GM23338 (cell line): ENCODE measurements around the gene MET. TPM values are rescaled to one million over a fixed set of nuclear protein-coding genes. Genes with fewer than 3 reads are reported as not detected.

Experiments
- ATAC-seq: fragments of 200-7000 bp; cut with Tn5 transposase; 3 replicates; pipeline ENCODE4 v1.9.1; 2020
- DNase-seq: peaks from one replicate; pipeline ENCODE4 v3.0.0-alpha.2; 2015; ENCODE audit warnings: low spot score
- H2AFZ ChIP-seq: fragments of 200-600 bp; sonication (generic); 2 replicates; pipeline ENCODE4 v1.8.0; 2016; ENCODE audit warnings: antibody characterized with exemption, mild to moderate bottlenecking, moderate library complexity
- H3F3A ChIP-seq: fragments of 200-600 bp; sonication (generic); replicated peaks from 2 replicates; pipeline ENCODE4 v1.8.0; 2017; ENCODE audit warnings: antibody characterized with exemption, mixed run types, low read depth
- H3K27ac ChIP-seq: fragments of 200-600 bp; sonication (generic); 2 replicates; pipeline ENCODE4 v1.6.1; 2016; ENCODE audit warnings: low read depth
- H3K27me3 ChIP-seq: fragments of 200-600 bp; sonication (generic); 2 replicates; pipeline ENCODE4 v1.8.0; 2016; ENCODE audit warnings: mild to moderate bottlenecking, mixed run types, moderate library complexity; ENCODE audit not compliant: insufficient read depth
- H3K36me3 ChIP-seq: fragments of 200-600 bp; sonication (generic); 2 replicates; pipeline ENCODE4 v1.8.0; 2016; ENCODE audit warnings: mild to moderate bottlenecking; ENCODE audit not compliant: insufficient read depth
- H3K4me1 ChIP-seq: fragments of 200-600 bp; sonication (generic); 2 replicates; pipeline ENCODE4 v1.8.0; 2016; ENCODE audit warnings: mild to moderate bottlenecking, moderate library complexity; ENCODE audit not compliant: insufficient read depth
- H3K4me2 ChIP-seq: fragments of 200-600 bp; sonication (generic); 2 replicates; pipeline ENCODE4 v1.7.1; 2017; ENCODE audit warnings: mixed run types
- H3K4me3 ChIP-seq: fragments of 200-600 bp; sonication (generic); 2 replicates; pipeline ENCODE4 v1.6.1; 2016; ENCODE audit warnings: mixed run types
- H3K79me2 ChIP-seq: fragments of 200-600 bp; sonication (generic); replicated peaks from 2 replicates; pipeline ENCODE4 v1.8.0; 2017; ENCODE audit warnings: mild to moderate bottlenecking; ENCODE audit not compliant: insufficient read depth
- H3K9me2 ChIP-seq: fragments of 200-600 bp; sonication (generic); 2 replicates; pipeline ENCODE4 v1.8.0; 2017; ENCODE audit not compliant: insufficient read depth
- H4K20me1 ChIP-seq: fragments of 200-600 bp; sonication (generic); replicated peaks from 2 replicates; pipeline ENCODE4 v1.8.0; 2017; ENCODE audit warnings: mild to moderate bottlenecking; ENCODE audit not compliant: insufficient read depth
- H3K27ac Mint-ChIP-seq: 2 replicates; pipeline ENCODE4 v1.8.0; 2020; ENCODE audit warnings: inconsistent platforms, mild to moderate bottlenecking, moderate library complexity, mixed read lengths
- H3K27me3 Mint-ChIP-seq: 3 replicates; pipeline ENCODE4 v1.8.0; 2022; ENCODE audit warnings: low read depth, mild to moderate bottlenecking, moderate library complexity, mixed read lengths, inconsistent platforms; ENCODE audit not compliant: insufficient read depth, poor library complexity
- H3K36me3 Mint-ChIP-seq: 3 replicates; pipeline ENCODE4 v1.8.0; 2021; ENCODE audit warnings: low read depth, mild to moderate bottlenecking, inconsistent platforms, moderate library complexity, mixed read lengths
- H3K4me1 Mint-ChIP-seq: 3 replicates; pipeline ENCODE4 v1.8.0; 2020; ENCODE audit warnings: mild to moderate bottlenecking, inconsistent platforms, mixed read lengths
- H3K4me3 Mint-ChIP-seq: 3 replicates; pipeline ENCODE4 v1.8.0; 2021; ENCODE audit warnings: moderate library complexity, mild to moderate bottlenecking, inconsistent platforms, mixed read lengths
- H3K9me3 Mint-ChIP-seq: 3 replicates; pipeline ENCODE4 v1.8.0; 2020; ENCODE audit warnings: moderate library complexity, mild to moderate bottlenecking, inconsistent platforms, mixed read lengths
- CREB1 ChIP-seq: fragments of 250-450 bp; sonication (Bioruptor Pico); IDR thresholded peaks from 2 replicates; pipeline ENCODE4 v1.5.0; 2020; ENCODE audit warnings: low read depth, mild to moderate bottlenecking, moderate library complexity
- ETS1 ChIP-seq: IDR thresholded peaks from 2 replicates; pipeline ENCODE4 v1.6.1; 2016; ENCODE audit warnings: antibody characterized with exemption
- EZH2 ChIP-seq: fragments of 200-600 bp; sonication (generic); IDR thresholded peaks from one replicate; pipeline ENCODE4 v1.8.0; 2017; ENCODE audit warnings: antibody characterized with exemption, mild to moderate bottlenecking, low read depth; ENCODE audit not compliant: unreplicated experiment
- EZH2phosphoT487 ChIP-seq: fragments of 200-600 bp; sonication (generic); IDR thresholded peaks from one replicate; pipeline ENCODE4 v1.8.1; 2018; ENCODE audit warnings: antibody characterized with exemption; ENCODE audit not compliant: unreplicated experiment
- JUNB ChIP-seq: IDR thresholded peaks from one replicate; pipeline ENCODE4 v1.6.1; 2016; ENCODE audit warnings: antibody characterized with exemption; ENCODE audit not compliant: unreplicated experiment
- REST ChIP-seq: IDR thresholded peaks from one replicate; pipeline ENCODE4 v1.6.1; 2018; ENCODE audit warnings: antibody characterized with exemption; ENCODE audit not compliant: unreplicated experiment
- STAT1 ChIP-seq: IDR thresholded peaks from one replicate; pipeline ENCODE4 v1.6.1; 2016; ENCODE audit warnings: antibody characterized with exemption; ENCODE audit not compliant: unreplicated experiment
- ZNF331 ChIP-seq: fragments of 250-450 bp; sonication (Bioruptor Pico); IDR thresholded peaks from 2 replicates; pipeline ENCODE4 v1.5.0; 2020; ENCODE audit warnings: low read depth, mild to moderate bottlenecking, moderate library complexity
- ZNF462 ChIP-seq: fragments of 250-450 bp; sonication (Bioruptor Pico); IDR thresholded peaks from 2 replicates; pipeline ENCODE4 v1.5.0; 2020; ENCODE audit warnings: mild to moderate bottlenecking, moderate library complexity
- polyA plus RNA-seq: library from polyadenylated mRNA; unstranded; fragments of >200 nt; fragmentation: Nextera tagmentation; extraction: Ambion mirVana; gene quantifications from 2 replicates; pipeline ENCODE4 v1.2.1, GENCODE V29; 2016
- total RNA-seq: library from RNA; depleted of rRNA; stranded (reverse); fragments of >200 nt; shearing (Covaris generic); gene quantifications from 2 replicates; pipeline ENCODE4 v1.2.3, GENCODE V29; 2014

MET gene
- total and polyA plus RNA-seq, 2 experiments from 2014 or later, result 4.8 to 23.1 TPM

- Mint-ChIP-seq H3K27ac (no peak overlapping the region), H3K27me3 (peaks cover 13% of the 10 kb centered on the region), H3K4me3 (no peak overlapping the region), H3K4me1 (peaks cover 18% of the 10 kb centered on the region), H3K9me3 (no peaks in the 10 kb centered on the region; the same call in 2 of the 3 replicates), H3K36me3 (no peaks in the 10 kb centered on the region)
- Histone ChIP-seq H3K4me3 (no peak overlapping the region), H3K36me3 (no peaks in the 10 kb centered on the region), H3K4me2 (no peak overlapping the region), H3K27ac (no peak overlapping the region), H4K20me1 (no peaks in the 10 kb centered on the region), H3K4me1 (peaks cover 26% of the 10 kb centered on the region), H3K9me2 (no peaks in the 10 kb centered on the region), H3K79me2 (no peaks in the 10 kb centered on the region), H2AFZ (no peak overlapping the region), H3F3A (no peaks in the 10 kb centered on the region), H3K27me3 (peaks cover 30% of the 10 kb centered on the region)
- DNase-seq (no peak), ATAC-seq (no peak)
- TF ChIP-seq JUNB (no peak), REST (no peak), STAT1 (no peak), EZH2phosphoT487 (no peak), EZH2 (no peak), ETS1 (no peak)
Measured at GRCh38 chr7:116669769-116670168, 2.2 kb upstream of the MET start.

- Mint-ChIP-seq H3K27ac (no peak overlapping the region), H3K36me3 (no peaks in the 10 kb centered on the region), H3K4me3 (no peak overlapping the region), H3K4me1 (peaks cover 19% of the 10 kb centered on the region), H3K27me3 (peaks cover 13% of the 10 kb centered on the region), H3K9me3 (no peaks in the 10 kb centered on the region)
- no peak overlapping the region for H3K27ac ChIP-seq
- H3K27me3 ChIP-seq, result peaks cover 30% of the 10 kb centered on the region
- no peaks in the 10 kb centered on the region for H3K9me2 ChIP-seq
- H3K4me3 ChIP-seq, result no peak overlapping the region
- H3K79me2 ChIP-seq, result no peaks in the 10 kb centered on the region
- no peak overlapping the region for H2AFZ ChIP-seq
- H3K4me1 ChIP-seq, result peaks cover 28% of the 10 kb centered on the region
- H3F3A ChIP-seq, result no peaks in the 10 kb centered on the region
- H3K4me2 ChIP-seq, result no peak overlapping the region
- H3K36me3 ChIP-seq, result no peaks in the 10 kb centered on the region
- ATAC-seq, result no peak
- no peak for DNase-seq
- no peaks in the 10 kb centered on the region for H4K20me1 ChIP-seq
- no peak for TF ChIP-seq ZNF462 (CRISPR knock-in tag)
- TF ChIP-seq ZNF331, result no peak
- TF ChIP-seq JUNB, result no peak
- TF ChIP-seq EZH2phosphoT487, result no peak
- no peak for TF ChIP-seq CREB1
- TF ChIP-seq STAT1, result no peak
Measured at GRCh38 chr7:116670409-116671015, 1.5 kb upstream of the MET start.
